Activated CD8-positive, alpha-beta memory T cell treated with anti-CD3 and anti-CD28 coated beads, Interleukin-2, amount 50 U/mL, for 1 hour (primary cell): ENCODE measurements around the gene NTN5.
A peak's percentile ranks its signal among the peaks of the same experiment; 100 is the strongest.
"Not testable (repeated sequence)": the region's sequence is repeated elsewhere in the genome, so short reads cannot be mapped to it uniquely, and the experiment has no call there.

Source experiments
- DNase-seq: peaks from one replicate; pipeline ENCODE4 v3.0.0-alpha.2; 2020; ENCODE audit errors: extremely low read depth

NTN5 gene

GRCh38 chr19:48669903-48670668, 2.7 kb downstream of the NTN5 start:
- DNase-seq = no peak

- no peak for DNase-seq
Measured at GRCh38 chr19:48668761-48669160, 4.1 kb downstream of the NTN5 start.

- no peak for DNase-seq
Measured at GRCh38 chr19:48668332-48668731, 4.5 kb downstream of the NTN5 start.

- no peak for DNase-seq
Measured at GRCh38 chr19:48665786-48666185, 7.0 kb downstream of the NTN5 start.

GRCh38 chr19:48664476-48664875, 8.3 kb downstream of the NTN5 start:
- no peak for DNase-seq

GRCh38 chr19:48663667-48664066, 9.2 kb downstream of the NTN5 start:
- DNase-seq = no peak

GRCh38 chr19:48661711-48662090, 11.1 kb downstream of the NTN5 start:
- DNase-seq = no peak

- DNase-seq = peak; percentile 64
Measured at GRCh38 chr19:48660852-48661710, 11.7 kb downstream of the NTN5 start.

GRCh38 chr19:48659768-48660167, 13.0 kb downstream of the NTN5 start:
- no peak for DNase-seq

- DNase-seq = no peak
Measured at GRCh38 chr19:48658483-48658882, 14.3 kb downstream of the NTN5 start.

- not testable (repeated sequence) for DNase-seq
Measured at GRCh38 chr19:48657828-48658227, 15.0 kb downstream of the NTN5 start.

- no peak for DNase-seq
Measured at GRCh38 chr19:48656840-48657474, 15.9 kb downstream of the NTN5 start.

GRCh38 chr19:48654299-48655059, 18.3 kb downstream of the NTN5 start:
- no peak for DNase-seq

GRCh38 chr19:48651683-48652048, 21.2 kb downstream of the NTN5 start:
- DNase-seq = no peak

- DNase-seq = no peak
Measured at GRCh38 chr19:48650974-48651682, 21.7 kb downstream of the NTN5 start.

- DNase-seq = no peak
Measured at GRCh38 chr19:48648134-48648533, 24.7 kb downstream of the NTN5 start.

- no peak for DNase-seq
Measured at GRCh38 chr19:48646722-48647216, 26.0 kb downstream of the NTN5 start.

- DNase-seq = peak; percentile 75
Measured at GRCh38 chr19:48646001-48646721, 26.7 kb downstream of the NTN5 start, which contains the start of gene CA11. Gene CA11 (minus strand): TSS chr19:48646187. CDS start chr19:48645632, 555 bp downstream.

GRCh38 chr19:48645620-48646000, 27.2 kb downstream of the NTN5 start:
- no peak for DNase-seq
